Neutrophil (primary cell): ENCODE measurements around the gene ERCC8.

Experiments
- H3K27ac ChIP-seq: fragments of 200-600 bp; sonication (generic); 2 replicates; pipeline ENCODE4 v1.5.1; 2016; ENCODE audit warnings: mild to moderate bottlenecking, moderate library complexity
- H3K27me3 ChIP-seq: fragments of 200-600 bp; sonication (generic); 2 replicates; pipeline ENCODE4 v1.6.0; 2016; ENCODE audit warnings: mild to moderate bottlenecking
- H3K36me3 ChIP-seq: fragments of 200-600 bp; sonication (generic); 2 replicates; pipeline ENCODE4 v1.5.1; 2017
- H3K4me1 ChIP-seq, 2 experiments: fragments of 200-600 bp in 1 of 2; sonication (generic) in 1 of 2; 1 replicate in 1 of 2; 2 replicates in 1 of 2; pipeline versions ENCODE4 v1.5.1 to v1.6.1; 2013 to 2016; ENCODE audit warnings: low read depth in 1 of 2, low read length in 1 of 2, mild to moderate bottlenecking in 1 of 2, moderate library complexity in 1 of 2; ENCODE audit not compliant: control insufficient read depth in 1 of 2, insufficient read depth in 1 of 2
- H3K4me3 ChIP-seq, 2 experiments: fragments of 200-600 bp in 1 of 2; sonication (generic) in 1 of 2; 1 replicate in 1 of 2; 2 replicates in 1 of 2; pipeline ENCODE4 v1.5.1; 2013 to 2016; ENCODE audit warnings: low read depth in 1 of 2, low read length in 1 of 2, mild to moderate bottlenecking in 1 of 2, moderate library complexity in 1 of 2
- H3K9me3 ChIP-seq: fragments of 200-600 bp; sonication (generic); 2 replicates; pipeline ENCODE4 v1.5.1; 2016
- CTCF ChIP-seq: fragments of 200-600 bp; sonication (generic); IDR thresholded peaks from 2 replicates; pipeline ENCODE4 v1.5.1; 2016; ENCODE audit warnings: antibody characterized with exemption

ERCC8 gene

GRCh38 chr5:60852940-60853339 lies 91.9 kb downstream of the ERCC8 start:
- Histone ChIP-seq H3K9me3 (no peaks in the 10 kb centered on the region), H3K4me3 (no peak overlapping the region), H3K27me3 (peaks cover 5% of the 10 kb centered on the region), H3K27ac (no peak overlapping the region), H3K36me3 (no peaks in the 10 kb centered on the region), H3K4me1 (no peaks in the 10 kb centered on the region)
- TF ChIP-seq CTCF: no peak

- Histone ChIP-seq H3K36me3 (no peaks in the 10 kb centered on the region), H3K4me1 (no peaks in the 10 kb centered on the region), H3K4me3 (no peak overlapping the region), H3K27ac (no peak overlapping the region), H3K27me3 (peaks cover 10% of the 10 kb centered on the region), H3K9me3 (no peaks in the 10 kb centered on the region)
- TF ChIP-seq CTCF: no peak
Measured at GRCh38 chr5:60852317-60852716, 92.6 kb downstream of the ERCC8 start.

- Histone ChIP-seq H3K4me1 (no peaks in the 10 kb centered on the region), H3K9me3 (no peaks in the 10 kb centered on the region), H3K27ac (no peak overlapping the region), H3K4me3 (no peak overlapping the region), H3K36me3 (no peaks in the 10 kb centered on the region), H3K27me3 (peaks cover 17% of the 10 kb centered on the region)
- TF ChIP-seq CTCF: no peak
Measured at GRCh38 chr5:60851626-60852025, 93.2 kb downstream of the ERCC8 start.

GRCh38 chr5:60846298-60846697 lies 98.6 kb downstream of the ERCC8 start:
- Histone ChIP-seq H3K4me1 (peaks cover 11 to 14% of the 10 kb centered on the region in 2 experiments), H3K4me3 (no peak overlapping the region), H3K9me3 (no peaks in the 10 kb centered on the region), H3K27ac (no peak overlapping the region), H3K36me3 (no peaks in the 10 kb centered on the region), H3K27me3 (peaks cover 67% of the 10 kb centered on the region)
- no peak for TF ChIP-seq CTCF

GRCh38 chr5:60843936-60844905 lies 100.6 kb downstream of the ERCC8 start, which contains the start of gene ELOVL7:
TSS of gene ELOVL7 (minus strand) at chr5:60844269. CDS start at chr5:60787397, 56,872 bp downstream.
- Histone ChIP-seq H3K36me3 (no peaks in the 10 kb centered on the region), H3K9me3 (no peaks in the 10 kb centered on the region), H3K4me3 (peak within 1 kb of the TSS; percentile 29 to 56), H3K27ac (no peak within 1 kb of the TSS), H3K4me1 (peaks cover 11 to 14% of the 10 kb centered on the region in 2 experiments), H3K27me3 (peaks cover 84% of the 10 kb centered on the region)
- TF ChIP-seq CTCF: no peak
